Caco-2 (cell line): ENCODE measurements around the gene TBK1. TPM values are rescaled to one million over a fixed set of nuclear protein-coding genes. Genes with fewer than 3 reads are reported as not detected.

ENCODE experiments used
- BruUV-seq: library from RNA; stranded (reverse); fragments of 400-500 nt; replicated peaks from 2 replicates; lab custom pipeline; 2021; lab: Mats Ljungman, UMichigan
- CTCF ChIA-PET: fragments of 300-600 bp; sonication (Branson Sonifier 250); formaldehyde crosslinking; loops from one replicate; lab custom pipeline; 2022; ENCODE audit warnings: antibody characterized with exemption; lab: Charles Lee
- POLR2A ChIA-PET: fragments of 300-600 bp; sonication (Branson Sonifier 250); formaldehyde crosslinking; loops from one replicate; lab custom pipeline; 2022; ENCODE audit warnings: antibody characterized with exemption; lab: Charles Lee
- DNase-seq, 2 experiments: peaks; one replicate each; pipeline versions ENCODE4 v3.0.0 to v3.0.0-alpha.2; 2020 to 2022
- H3K27me3 ChIP-seq: replicated peaks from 2 replicates; pipeline ENCODE4 v1.6.0; 2011; ENCODE audit warnings: low read length; ENCODE audit not compliant: control insufficient read depth, insufficient read depth
- H3K36me3 ChIP-seq: 2 replicates; pipeline ENCODE4 v1.5.1; 2011; ENCODE audit warnings: low read length; ENCODE audit not compliant: control insufficient read depth, insufficient read depth
- H3K4me1 ChIP-seq: fragments of 250-450 bp; sonication (Bioruptor Pico); 2 replicates; pipeline ENCODE4 v1.5.1; 2020; ENCODE audit warnings: mild to moderate bottlenecking
- H3K4me3 ChIP-seq: 2 replicates; pipeline ENCODE4 v1.5.1; 2011; ENCODE audit warnings: low read depth, mild to moderate bottlenecking, control low read depth, low read length
- H3K9me3 ChIP-seq: fragments of 250-450 bp; sonication (Bioruptor Pico); 2 replicates; pipeline ENCODE4 v1.5.1; 2020; ENCODE audit warnings: mild to moderate bottlenecking, moderate library complexity
- H3K27ac Mint-ChIP-seq: one replicate; pipeline ENCODE4 v1.8.0; 2022; ENCODE audit warnings: mixed read lengths; ENCODE audit not compliant: unreplicated experiment
- H3K27me3 Mint-ChIP-seq: one replicate; pipeline ENCODE4 v1.8.0; 2022; ENCODE audit warnings: mixed read lengths; ENCODE audit not compliant: insufficient read depth, unreplicated experiment
- H3K36me3 Mint-ChIP-seq: one replicate; pipeline ENCODE4 v1.8.0; 2022; ENCODE audit warnings: mild to moderate bottlenecking, mixed read lengths; ENCODE audit not compliant: insufficient read depth, unreplicated experiment
- H3K4me1 Mint-ChIP-seq: one replicate; pipeline ENCODE4 v1.8.0; 2022; ENCODE audit warnings: low read depth, mixed read lengths; ENCODE audit not compliant: unreplicated experiment
- H3K4me3 Mint-ChIP-seq: one replicate; pipeline ENCODE4 v1.8.0; 2022; ENCODE audit warnings: mild to moderate bottlenecking, moderate library complexity, mixed read lengths; ENCODE audit not compliant: unreplicated experiment
- H3K9me3 Mint-ChIP-seq: one replicate; pipeline ENCODE4 v1.8.0; 2022; ENCODE audit warnings: mixed read lengths; ENCODE audit not compliant: unreplicated experiment
- intact Hi-C: fragments of 100-400 bp; cut with micrococcal nuclease; formaldehyde crosslinking; loops from one replicate; pipeline ENCODE4 v1.10.0; 2022; ENCODE audit not compliant: unreplicated experiment
- total RNA-seq: library from RNA; stranded (reverse); gene quantifications from 2 replicates; pipeline ENCODE4 v1.2.3, GENCODE V29; 2022
- TF ChIP-seq, protein P1 (sequence below), 2 experiments: fragments of 200-600 bp in 1 of 2; IDR thresholded peaks; 1 replicate in 1 of 2; 2 replicates in 1 of 2; pipeline versions ENCODE4 v1.5.1 to v1.8.0; 2011 to 2022; ENCODE audit warnings: antibody characterized with exemption in 1 of 2, control low read depth in 1 of 2, inconsistent platforms in 1 of 2, low read depth in 1 of 2, low read length in 1 of 2, mild to moderate bottlenecking in 1 of 2, moderate library complexity in 1 of 2; ENCODE audit not compliant: insufficient read depth in 1 of 2, severe bottlenecking in 1 of 2, unreplicated experiment in 1 of 2

Gene TBK1
- total RNA-seq, 1 experiment from 2014 or later = 21.6 TPM

DNA sequence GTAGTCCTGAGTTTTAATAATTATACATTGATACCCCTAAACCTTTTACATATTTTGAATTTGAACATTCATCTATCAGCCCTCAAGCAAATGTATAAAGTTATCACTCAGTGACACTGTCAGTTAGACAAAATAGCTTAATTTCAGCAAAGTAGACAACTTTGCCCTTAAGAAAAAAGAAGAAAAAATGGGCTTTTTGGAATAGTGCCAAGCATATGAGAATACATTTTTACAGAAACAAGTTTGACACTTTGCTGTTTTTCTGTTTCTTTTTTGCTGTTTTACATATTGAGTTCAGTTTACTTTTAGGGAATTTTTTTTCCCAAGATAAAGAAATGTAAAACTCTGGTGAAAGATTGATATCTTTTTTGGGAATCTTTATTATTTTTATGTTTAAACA, 14.3 kb downstream of the TBK1 start:
- Mint-ChIP-seq H3K4me1 (no peaks in the 10 kb centered on the region), H3K4me3 (no peak overlapping the region), H3K36me3 (peaks cover 74% of the 10 kb centered on the region), H3K9me3 (no peaks in the 10 kb centered on the region), H3K27ac (no peak overlapping the region), H3K27me3 (no peaks in the 10 kb centered on the region)
- POLR2A ChIA-PET = no interaction called here
- intact Hi-C loops = no loop called here
- Histone ChIP-seq H3K4me3 (no peak overlapping the region), H3K4me1 (peaks cover 8% of the 10 kb centered on the region; the same call in 1 of the 2 replicates), H3K9me3 (no peaks in the 10 kb centered on the region), H3K27me3 (no peaks in the 10 kb centered on the region), H3K36me3 (no peaks in the 10 kb centered on the region)
- TF ChIP-seq, protein P1, sequence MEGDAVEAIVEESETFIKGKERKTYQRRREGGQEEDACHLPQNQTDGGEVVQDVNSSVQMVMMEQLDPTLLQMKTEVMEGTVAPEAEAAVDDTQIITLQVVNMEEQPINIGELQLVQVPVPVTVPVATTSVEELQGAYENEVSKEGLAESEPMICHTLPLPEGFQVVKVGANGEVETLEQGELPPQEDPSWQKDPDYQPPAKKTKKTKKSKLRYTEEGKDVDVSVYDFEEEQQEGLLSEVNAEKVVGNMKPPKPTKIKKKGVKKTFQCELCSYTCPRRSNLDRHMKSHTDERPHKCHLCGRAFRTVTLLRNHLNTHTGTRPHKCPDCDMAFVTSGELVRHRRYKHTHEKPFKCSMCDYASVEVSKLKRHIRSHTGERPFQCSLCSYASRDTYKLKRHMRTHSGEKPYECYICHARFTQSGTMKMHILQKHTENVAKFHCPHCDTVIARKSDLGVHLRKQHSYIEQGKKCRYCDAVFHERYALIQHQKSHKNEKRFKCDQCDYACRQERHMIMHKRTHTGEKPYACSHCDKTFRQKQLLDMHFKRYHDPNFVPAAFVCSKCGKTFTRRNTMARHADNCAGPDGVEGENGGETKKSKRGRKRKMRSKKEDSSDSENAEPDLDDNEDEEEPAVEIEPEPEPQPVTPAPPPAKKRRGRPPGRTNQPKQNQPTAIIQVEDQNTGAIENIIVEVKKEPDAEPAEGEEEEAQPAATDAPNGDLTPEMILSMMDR (IDR thresholded peaks at IDR 0.05; ENCODE audit: insufficient read depth in 1 of 2, low read depth in 1 of 2, low read length in 1 of 2, severe bottlenecking in 1 of 2, unreplicated experiment in 1 of 2) = no peak
- no TSS peak for BruUV-seq
- DNase-seq = no peak
- CTCF ChIA-PET = no interaction called here

DNA sequence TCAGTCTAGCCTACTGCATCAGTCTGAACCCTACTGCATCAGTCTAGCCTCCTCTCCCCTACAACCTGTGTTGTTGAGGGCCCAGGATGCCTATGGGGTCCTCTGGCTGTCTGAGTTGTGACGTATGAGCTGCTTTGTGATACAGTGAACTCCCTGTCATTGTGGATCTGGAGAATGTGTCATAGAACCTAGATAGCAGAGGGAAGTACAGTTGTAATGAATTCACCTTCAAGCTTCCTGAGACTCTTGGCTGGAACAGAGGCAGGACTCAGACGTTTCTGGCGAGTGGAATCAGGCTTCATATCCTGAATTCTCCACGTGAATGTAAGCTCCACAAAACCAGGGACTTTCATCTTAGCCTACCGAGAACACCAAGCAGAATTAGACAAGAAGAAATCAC, 17.0 kb downstream of the TBK1 start:
- H3K36me3 ChIP-seq = no peaks in the 10 kb centered on the region; the same call in 1 of the 2 replicates
- no peaks in the 10 kb centered on the region for H3K27me3 Mint-ChIP-seq
- no peaks in the 10 kb centered on the region for H3K4me1 Mint-ChIP-seq
- no peak for DNase-seq
- H3K9me3 Mint-ChIP-seq = no peaks in the 10 kb centered on the region
- H3K4me3 Mint-ChIP-seq = no peak overlapping the region
- intact Hi-C loops = no loop called here
- TF ChIP-seq, protein P1 (IDR thresholded peaks at IDR 0.05; ENCODE audit: insufficient read depth in 1 of 2, low read depth in 1 of 2, low read length in 1 of 2, severe bottlenecking in 1 of 2, unreplicated experiment in 1 of 2) = no peak
- CTCF ChIA-PET = no interaction called here
- BruUV-seq = no TSS peak
- POLR2A ChIA-PET = interaction anchor here (0.5 kb wide), 1 partner anchor 13 kb away, joined by 3 read pairs; no protein-coding TSS in a partner anchor
- no peak overlapping the region for H3K4me3 ChIP-seq
- H3K9me3 ChIP-seq = no peaks in the 10 kb centered on the region
- no peaks in the 10 kb centered on the region for H3K27me3 ChIP-seq
- peaks cover 77% of the 10 kb centered on the region for H3K36me3 Mint-ChIP-seq
- no peak overlapping the region for H3K27ac Mint-ChIP-seq
- no peaks in the 10 kb centered on the region for H3K4me1 ChIP-seq

DNA sequence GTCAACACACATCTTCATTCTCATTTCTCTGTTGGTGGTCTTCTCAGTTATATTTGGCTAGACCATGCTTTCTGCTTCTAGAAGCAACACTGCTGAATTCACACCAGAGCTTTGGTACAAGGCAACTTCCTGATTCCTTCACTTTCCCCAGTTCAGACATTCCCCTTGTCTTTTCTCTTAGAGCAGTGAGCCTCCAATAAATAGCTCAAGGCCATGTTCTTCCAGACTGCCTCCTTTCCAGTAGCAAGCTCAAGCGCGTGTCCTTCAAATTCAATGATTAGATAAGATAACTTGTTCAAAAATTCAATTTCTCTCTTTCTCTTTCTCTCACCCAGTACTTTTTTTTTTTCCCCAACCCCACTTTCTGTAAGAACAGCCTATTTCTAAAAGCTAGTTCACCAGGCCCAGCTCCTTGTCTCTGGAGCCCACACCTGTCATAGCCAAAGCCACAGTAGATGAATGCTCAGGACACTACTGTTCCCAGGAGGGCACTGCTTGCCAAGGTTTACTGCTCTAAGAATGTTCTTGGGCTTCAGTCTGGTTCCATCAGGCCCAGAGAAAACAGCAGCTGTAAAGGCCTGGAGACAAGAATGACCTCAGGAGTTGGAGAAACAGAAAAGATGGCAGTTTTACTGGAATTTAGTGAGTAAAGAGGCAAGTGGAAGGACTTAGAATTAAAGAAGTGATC, 17.7 kb downstream of the TBK1 start:
- H3K36me3 Mint-ChIP-seq = peaks cover 76% of the 10 kb centered on the region

More for the DNA sequence above, 17.7 kb downstream of the TBK1 start:
- Mint-ChIP-seq H3K27ac (no peak overlapping the region), H3K9me3 (no peaks in the 10 kb centered on the region), H3K27me3 (no peaks in the 10 kb centered on the region), H3K4me3 (no peak overlapping the region), H3K4me1 (no peaks in the 10 kb centered on the region)
- H3K9me3 ChIP-seq = no peaks in the 10 kb centered on the region
- BruUV-seq = no TSS peak
- no peaks in the 10 kb centered on the region; the same call in 1 of the 2 replicates for H3K36me3 ChIP-seq
- no peak for DNase-seq
- ChIA-PET CTCF (no interaction called here), POLR2A (no interaction called here)
- intact Hi-C loops = no loop called here
- TF ChIP-seq, protein P1 (IDR thresholded peaks at IDR 0.05; ENCODE audit: insufficient read depth in 1 of 2, low read depth in 1 of 2, low read length in 1 of 2, severe bottlenecking in 1 of 2, unreplicated experiment in 1 of 2) = no peak
- no peaks in the 10 kb centered on the region for H3K4me1 ChIP-seq
- H3K4me3 ChIP-seq = no peak overlapping the region
- no peaks in the 10 kb centered on the region for H3K27me3 ChIP-seq
